ENCODE results near the gene UBE2O.
A peak's percentile ranks its signal among the peaks of the same experiment; 100 is the strongest.

The UBE2O gene

DNA sequence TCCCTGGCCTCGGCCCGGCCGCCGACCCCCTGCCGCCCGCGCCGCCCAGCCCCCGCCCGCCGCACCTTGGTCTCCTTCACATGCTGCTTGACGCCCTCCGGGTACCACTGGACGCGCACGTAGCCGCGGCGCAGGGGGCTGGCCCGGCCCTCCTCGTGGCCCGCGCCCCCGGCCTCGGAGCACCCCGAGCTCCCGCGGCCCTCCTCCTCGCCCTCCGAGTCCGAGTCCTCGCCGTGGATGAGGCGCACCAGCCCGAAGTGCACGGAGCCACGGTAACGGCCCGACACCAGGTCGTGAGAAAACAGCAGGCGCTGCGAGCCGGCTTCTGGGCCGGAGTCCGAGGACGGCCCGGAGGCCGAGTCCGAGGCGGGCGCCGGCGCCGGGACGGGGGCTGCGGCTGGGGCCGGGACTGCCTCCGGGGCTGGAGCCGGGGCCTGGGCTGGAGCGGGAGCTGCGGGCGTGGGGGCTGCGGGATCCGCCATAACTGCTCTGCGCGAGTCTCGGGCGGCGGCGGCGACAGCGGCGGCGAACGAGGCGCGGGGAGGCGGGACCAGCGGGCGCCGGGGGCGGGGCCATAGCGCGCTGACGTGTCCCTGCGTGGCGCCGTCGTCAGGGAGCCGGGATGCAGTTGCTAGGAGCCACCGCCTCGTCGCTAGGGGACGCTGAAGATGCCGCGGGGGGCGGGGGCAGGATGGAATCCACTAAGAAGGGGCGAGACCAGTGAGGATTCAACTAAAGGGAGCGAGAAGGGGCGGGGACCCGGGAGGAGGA is at the start of gene UBE2O:
Gene UBE2O, minus strand, starts transcription at position 493 of the 771 bp plus-strand sequence. Its CDS starts 11 bp downstream, at position 482.
- peak in 55 of 56 donors; percentile 33 to 93 (median 78) for DNase-seq

DNA sequence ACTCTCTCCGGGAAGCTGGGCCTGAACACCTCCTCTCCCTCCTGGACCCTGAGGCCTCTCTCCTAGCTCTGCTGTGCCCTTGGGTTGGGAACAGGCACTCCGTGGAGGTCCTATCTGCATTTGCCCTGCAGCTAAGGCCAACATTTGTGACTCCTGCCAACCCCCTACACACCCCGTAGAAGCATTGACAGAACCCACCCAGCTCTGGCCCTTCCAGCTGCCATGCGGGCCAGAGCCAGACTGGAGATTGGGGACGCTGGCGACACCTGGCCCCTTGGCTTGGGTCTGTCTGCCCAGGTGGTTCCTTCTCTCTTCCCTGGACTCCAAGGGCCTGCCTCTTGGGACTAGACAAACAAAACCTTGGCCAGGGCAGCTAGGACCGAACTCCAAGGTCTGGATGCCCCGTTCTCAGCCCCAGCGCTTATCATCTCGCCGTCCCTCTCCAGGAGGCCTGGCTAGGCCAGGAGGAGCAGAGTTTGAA is 48.9 kb upstream of the UBE2O start:
- DNase-seq, result no peak

DNA sequence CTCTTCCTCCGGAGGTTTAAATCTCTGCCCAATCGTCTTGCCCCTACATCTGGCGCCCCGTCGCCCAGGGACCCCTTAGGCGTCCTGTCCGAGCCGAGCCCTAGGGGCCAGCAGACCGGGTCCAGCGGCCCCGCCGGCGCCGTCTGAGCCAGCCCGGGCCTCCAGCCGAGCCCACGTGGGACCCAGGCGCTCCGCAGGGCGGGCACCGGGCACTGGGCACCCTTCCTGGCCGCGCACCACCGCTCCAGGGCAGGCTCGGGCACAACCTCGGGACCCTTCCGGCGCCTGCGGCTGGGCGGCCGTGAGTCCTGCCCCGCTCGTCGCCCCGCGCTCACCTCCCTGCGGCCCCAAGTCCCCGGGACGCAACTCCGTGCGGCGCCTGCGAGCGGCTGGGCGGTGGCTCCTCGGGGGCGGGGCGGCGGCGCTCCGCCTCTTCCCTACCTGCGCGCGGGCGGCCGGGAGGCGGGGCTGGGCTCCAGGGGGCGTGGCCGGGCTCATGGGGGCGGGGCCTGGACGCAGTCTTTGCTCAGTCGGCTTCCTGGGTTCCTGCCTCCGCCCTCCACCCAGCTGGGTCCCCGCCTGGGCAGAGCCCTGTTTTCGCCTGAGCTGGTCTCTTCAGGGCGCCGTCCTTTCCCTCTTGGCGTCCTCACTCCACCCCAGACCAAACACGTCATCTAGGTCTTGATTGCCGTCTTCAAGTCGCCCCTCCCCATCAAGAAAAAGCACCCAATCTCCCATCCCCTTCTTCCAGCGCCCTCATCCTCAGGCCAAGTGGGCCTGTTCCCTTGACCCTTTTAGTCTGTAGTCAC is 48.3 kb upstream of the UBE2O start, which contains the start of gene RHBDF2:
Gene RHBDF2, minus strand, starts transcription at position 406 of the 809 bp plus-strand sequence. CDS start 19,899 bp downstream, outside the sequence.
- peak in 48 of 56 donors; percentile 13 to 87 (median 60) for DNase-seq

DNA sequence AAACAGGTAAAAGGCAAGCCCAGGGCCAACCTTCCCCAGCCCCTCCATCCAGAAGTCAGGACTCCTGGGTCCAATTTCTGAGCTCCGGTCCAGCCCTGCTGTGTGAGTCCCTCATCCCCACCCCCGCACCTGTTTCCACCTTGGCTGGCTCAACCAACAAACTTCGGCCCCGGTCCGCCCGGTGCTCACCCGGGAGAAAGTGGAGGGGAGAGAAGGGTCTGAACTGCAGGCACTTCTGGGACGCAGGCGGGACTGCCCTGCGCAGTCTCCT is 47.7 kb upstream of the UBE2O start:
- DNase-seq, result no peak

DNA sequence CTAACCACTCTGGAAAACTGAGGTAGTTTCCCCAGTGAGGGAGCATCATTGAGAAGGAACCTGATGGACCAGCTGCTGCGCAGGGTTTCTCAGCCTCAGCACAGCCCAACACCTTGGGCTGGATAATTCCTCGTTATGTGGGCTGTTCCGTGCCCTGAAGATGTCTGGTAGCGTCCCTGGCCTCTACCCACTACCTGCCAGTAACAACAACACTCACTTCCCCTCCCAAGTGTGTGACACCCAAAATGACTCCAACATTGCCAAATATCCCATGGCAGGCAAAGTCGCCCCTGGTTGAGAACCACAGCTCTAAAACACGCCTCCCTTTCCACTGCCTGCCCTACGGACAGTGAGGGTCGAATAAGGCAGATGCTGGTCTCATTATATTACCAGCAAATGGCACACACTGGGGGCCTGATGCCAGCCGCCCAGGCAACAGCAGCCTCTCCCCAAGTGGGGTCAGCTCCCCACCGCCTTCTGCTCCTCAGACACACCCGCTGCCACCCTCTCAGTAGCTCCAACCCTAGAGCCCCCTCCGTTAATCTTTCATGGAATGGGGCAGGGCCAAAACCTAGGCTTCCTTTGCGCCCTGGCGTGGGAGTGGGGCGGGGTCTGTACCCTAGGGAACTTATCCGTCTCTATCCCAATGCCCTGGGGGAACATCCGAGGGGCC is 47.3 kb upstream of the UBE2O start:
- no peak for DNase-seq

DNA sequence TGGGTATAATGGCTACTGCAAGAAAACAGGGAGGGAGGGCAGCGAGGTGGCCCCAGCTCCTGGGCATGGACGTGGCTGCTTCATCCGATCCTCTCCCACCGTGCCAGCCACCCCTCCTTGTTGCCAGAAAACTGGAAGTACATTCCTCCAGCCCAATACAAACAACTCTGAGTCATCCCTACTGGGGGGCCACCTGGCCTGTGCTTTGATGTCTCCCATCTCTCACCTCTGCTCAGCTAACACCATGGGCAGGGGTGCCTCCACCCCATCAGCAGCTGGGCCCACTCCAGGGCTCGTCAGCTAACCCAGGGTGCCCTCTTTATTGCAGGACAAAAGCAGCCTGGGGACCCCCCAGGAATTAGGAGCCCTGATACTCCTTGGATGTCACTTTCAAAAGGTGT is 46.3 kb upstream of the UBE2O start:
- DNase-seq, result no peak

DNA sequence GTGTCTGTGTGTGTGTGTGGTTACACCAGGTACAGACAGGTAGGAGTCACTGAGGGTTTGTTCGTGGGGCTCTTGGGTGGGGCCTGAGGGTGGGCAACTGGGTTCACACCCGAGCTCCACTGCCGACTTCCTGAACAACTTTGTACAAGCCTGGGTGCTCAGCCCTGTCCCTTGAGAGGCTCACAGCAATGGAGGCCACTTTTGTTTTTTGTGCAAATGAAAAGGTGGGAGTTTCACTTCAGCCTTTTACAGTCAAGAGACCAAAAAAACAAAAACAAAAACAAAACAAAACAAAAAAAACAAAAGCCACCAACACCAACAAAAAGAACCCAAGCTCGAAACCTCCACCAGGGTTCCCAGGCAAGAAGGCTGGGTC is 45.9 kb upstream of the UBE2O start:
- no peak for DNase-seq

DNA sequence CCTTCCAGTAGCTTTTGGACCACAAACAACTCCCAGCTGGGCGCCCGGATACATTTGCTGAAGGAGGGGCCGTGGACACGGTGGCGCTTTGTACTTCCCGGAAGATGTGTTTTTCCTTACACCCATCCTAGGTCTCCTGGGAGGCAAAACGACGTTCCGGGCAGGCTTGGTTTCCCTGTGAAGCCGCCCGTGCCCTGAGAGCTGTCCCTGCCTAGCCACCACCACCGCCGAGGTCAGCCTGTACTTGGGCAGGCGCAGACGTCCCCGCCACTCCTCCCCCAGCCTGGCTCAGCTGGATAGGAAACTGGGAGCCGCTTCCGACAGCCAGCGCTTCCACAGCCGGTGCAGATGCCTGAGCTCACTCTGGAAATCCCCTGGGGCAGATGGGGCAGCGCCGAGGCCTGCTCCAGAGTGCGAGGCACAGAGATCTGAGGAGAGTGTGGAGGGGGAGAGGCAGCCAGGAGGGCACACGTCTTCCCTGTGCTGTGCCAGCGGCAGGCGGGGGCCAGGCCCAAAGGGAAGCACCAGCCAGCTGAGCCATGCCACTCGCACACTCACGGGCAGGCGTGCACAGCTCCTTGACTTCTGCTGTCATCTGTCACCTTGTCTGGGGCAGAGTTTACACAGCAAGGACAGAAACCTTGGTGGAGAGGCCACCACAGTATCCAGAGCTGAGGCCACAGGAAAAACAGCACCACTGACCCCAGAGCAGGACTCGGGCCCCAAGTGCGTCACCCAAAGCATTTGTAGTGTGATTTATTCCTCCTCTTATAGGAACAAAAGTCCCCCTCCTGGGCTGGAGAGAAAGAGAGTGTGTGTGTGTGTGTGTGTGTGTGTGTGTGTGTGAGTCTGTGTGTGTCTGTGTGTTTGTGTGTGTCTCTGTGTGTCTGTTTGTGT is 45.3 kb upstream of the UBE2O start:
- peak in 46 of 56 donors; percentile 12 to 72 (median 46) for DNase-seq

DNA sequence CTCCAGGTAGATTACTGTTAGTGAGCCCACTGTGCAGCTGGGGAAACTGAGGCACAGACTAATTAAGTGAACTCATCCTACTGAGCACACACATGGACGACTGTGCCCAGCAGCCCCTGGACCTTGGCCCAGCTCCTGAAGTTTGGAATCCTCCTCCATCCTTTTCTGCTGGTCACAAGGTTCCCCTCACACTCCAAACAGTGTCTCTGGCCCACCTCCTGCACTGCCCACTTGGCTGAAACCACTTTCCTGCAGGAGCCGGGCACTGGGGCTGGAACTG is 44.7 kb upstream of the UBE2O start:
- no peak for DNase-seq

DNA sequence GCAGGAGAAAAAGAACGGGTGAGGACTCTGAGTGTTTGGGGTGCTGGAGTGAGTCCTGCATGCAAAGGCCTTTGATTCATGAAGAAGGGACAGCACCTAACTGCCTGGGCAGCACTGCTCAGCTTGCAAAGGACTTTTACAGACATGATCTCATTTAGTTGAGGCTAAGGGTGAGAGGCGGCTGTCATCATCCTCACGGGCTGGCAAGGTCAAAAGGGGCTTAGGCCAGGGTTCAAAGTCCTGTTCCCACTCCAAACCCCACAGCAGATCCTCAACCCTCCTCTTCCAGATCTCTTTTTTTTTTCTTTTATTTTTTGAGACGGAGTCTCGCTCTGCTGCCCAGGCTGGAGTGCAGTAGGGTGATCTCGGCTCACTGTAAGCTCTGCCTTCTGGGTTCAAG is 43.5 kb upstream of the UBE2O start:
- no peak for DNase-seq

DNA sequence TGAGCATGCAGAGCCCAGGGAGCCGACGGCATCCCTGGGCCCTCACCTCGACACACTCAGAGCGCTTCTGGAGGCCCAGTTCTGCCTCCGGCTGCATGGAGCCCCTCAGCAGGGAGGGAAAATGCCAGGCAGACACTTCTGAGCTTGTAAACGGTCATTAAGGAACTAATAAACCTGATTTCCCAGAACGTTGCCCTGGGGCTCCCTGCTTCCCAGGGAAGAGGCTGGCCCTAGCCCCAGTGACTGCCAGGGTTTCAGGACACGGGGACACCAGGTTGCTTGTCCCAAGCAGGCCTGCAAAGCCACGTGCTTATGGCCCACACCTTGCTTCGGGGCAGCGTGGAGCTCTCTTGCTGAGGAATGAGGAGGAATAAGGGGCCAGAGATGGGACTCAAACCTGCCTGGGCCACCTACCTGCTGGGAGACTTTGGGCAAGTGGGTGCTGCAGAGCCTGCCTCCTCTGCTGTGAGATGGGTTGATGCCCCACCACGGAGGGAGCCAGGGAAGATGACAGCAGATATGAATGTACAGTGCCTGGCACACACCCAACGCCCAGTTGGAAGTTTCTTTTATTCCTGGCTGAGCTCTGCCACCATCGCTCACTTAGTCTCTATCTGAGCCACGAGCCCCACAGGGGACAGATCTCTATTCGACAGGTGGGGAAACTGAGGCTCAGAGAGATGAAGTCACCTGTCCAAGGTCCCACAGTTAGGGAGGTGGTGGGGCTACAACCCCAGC is 42.9 kb upstream of the UBE2O start:
- peak in 1 of 56 donors; percentile 19 for DNase-seq

DNA sequence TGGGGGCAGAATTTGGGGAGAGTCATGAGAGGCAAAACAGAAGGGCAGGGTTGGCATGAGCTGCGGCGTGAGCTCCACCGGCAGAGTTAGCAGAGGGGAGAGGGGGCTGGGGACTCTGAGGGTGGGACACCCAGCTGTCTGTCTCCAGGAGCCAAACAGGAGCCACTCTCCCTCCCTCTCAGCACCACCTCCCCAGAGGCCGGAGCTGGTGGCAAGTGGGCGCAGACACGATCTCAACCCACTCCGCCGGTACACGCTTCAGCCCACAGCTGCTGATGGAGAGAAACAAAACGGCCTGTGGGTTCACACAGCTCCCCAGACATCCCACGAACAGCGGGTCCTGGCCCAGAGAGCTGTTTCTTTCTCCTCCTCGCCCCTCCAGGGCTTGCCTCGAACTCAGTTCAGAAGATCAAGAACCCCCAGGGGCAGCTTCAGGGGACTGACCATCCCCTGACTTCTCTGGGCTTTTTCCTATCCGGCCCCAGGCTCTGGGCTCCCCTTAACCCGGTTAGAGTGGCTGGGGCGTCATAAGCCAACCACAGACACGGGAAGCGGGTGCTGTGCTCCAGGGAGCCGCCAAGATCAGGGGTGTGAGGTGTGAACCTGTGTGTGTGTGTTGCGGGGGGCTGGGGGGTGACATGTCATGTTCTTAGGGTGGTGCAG is 40.7 kb upstream of the UBE2O start:
- DNase-seq, result no peak

DNA sequence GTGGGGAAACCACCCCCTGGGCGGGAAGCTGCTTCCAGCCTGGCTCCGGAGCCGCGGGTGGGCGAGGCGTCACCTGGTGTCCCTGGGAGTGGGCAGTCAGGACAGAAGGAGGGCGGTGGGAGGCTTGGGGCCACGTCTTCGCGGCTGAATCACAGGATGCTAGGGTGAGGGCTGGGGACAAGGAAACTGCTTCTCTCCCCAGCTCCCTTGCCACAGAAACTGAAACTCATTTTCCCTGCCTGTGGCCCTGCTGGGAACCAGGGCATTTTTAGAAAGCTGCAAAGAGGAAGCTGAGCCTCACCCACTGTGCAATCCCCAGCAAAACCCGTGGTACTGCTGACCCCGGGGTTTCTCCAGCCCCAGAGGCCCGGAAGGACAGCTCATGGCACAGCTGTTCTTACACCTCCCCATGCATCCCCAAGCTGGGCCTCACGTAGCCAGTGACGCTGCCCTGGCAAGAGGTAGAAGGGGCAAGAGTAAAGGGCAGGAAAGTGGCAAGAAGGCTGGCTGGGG is 40.1 kb upstream of the UBE2O start:
- peak in 22 of 56 donors; percentile 6 to 61 (median 38) for DNase-seq

DNA sequence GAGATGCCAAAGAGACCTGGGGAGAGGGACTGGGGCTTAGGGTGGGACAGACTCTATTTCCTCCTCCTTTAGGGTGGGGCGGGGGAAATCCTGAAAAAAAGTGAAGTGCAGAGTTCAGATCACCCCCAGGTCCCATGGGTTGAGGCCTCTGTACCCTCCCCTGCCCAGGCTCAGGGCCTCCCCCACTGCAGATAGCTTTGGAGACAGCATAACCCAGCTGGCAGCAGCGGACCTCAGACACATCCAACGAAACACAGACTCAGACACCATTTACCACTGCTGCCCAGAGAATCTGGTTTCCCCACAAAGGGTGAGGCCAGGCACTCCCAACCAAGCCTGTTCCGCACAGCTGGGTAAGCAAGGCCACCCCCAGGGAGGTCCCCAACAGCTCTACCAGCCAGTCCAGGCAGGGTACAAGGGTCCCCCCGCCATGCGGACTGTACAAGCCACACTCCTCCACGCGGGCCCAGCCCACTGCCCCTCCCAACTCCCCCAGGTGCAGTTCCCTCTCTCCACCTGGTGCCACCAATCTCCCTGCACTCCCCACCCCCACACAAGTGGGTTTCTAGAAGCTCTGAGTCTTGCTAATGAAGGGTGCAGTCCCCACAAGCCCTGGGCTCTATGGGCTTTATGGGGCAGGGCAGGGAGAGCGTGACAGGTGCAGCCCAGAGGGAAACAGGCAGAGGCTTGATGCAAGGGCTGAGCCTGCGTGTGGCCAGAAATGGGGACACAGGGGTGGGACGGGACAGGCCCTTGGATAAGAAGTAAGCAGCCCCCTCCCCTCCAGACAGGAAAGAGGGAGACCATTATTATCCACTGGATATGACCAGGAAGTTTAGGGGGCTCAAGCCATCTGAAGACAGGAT is 39.4 kb upstream of the UBE2O start:
- no peak for DNase-seq

DNA sequence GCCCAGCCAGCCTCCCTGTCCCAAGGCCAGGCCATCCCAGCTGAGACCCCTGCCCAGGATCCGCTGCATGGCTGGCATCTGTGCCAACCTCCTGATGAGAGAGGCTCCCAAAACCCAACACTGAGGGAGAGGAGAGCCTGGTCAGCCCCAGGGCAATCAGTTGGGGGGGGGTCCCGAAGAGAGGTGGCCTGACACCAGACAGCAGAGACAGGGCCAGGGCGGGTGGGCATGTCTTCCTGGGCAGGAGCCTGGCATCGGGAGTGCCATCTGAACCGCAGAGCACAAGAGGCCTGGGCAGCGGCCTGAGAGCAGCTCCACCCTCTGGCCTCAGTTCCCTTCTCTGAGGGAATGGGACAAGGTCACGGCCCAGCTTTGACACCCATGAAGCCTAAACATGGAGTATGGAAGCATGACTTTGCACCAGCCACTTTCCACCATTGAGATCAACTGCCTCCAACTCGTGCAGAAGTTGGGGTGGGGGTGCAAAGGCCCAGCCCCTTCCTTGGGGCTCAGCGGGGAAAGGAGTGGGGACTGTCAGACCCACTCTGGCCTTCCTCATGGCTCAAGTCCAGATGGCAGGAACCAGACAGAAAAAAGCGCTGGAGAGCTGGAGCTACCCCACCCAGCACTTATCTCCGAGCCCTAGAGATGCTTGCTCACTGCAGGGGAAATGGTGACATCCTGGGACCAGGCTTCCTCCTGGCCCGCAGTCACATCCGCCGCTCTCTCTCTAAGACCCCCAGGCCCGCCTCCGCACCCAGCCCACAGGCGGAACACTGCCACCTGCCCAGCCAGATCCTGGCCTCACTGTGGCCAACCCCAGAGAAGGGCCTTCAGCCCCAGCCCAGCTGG is 38.5 kb upstream of the UBE2O start:
- no peak for DNase-seq

DNA sequence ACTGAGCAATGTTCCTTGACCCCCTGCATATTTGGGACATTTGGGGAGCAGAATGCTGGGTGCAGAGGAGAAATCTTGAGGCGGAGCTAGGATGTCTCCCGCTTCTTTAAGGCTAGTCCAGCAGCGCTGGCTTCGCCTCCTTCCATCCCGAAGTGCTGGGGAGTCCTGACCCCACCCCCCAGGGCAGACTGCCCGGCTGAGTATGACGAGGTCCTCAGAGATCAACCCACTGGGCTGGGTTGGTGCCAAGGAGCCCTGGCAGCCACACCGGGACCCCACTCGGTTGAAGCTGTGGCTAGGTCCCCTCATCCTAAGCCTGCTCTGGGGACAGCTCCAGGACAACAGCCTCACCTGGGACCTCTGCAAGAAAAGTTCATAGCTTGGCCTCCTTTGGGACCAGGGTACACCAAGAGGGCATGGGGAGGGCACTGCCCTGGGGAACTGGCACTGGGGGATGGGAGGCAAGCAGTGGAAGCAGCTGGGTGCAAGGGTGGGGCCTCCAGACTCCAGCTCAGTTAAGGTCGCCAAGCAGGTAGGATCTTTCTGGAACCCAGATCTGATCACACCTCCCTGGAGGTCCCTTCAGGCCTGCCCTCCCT is 37.3 kb upstream of the UBE2O start:
- no peak for DNase-seq
